Muscle layer of colon (tissue), 2 donors: Measurements from ENCODE around the gene MOV10.

Experiments used
- H3K27ac ChIP-seq: one replicate; pipeline ENCODE4 v1.7.0; 2013; ENCODE audit warnings: low read depth, mild to moderate bottlenecking, low read length, moderate library complexity
- H3K27me3 ChIP-seq, 2 donors: one replicate each; pipeline ENCODE4 v1.7.0; 2013; ENCODE audit warnings: low read length in 2 of 2, mild to moderate bottlenecking in 2 of 2; ENCODE audit not compliant: insufficient read depth in 2 of 2, control insufficient read depth in 1 of 2
- H3K36me3 ChIP-seq: one replicate; pipeline ENCODE4 v1.7.0; 2013; ENCODE audit warnings: mild to moderate bottlenecking, low read length; ENCODE audit not compliant: insufficient read depth
- H3K4me1 ChIP-seq: one replicate; pipeline ENCODE4 v1.7.0; 2013; ENCODE audit warnings: mild to moderate bottlenecking, low read length; ENCODE audit not compliant: insufficient read depth
- H3K4me3 ChIP-seq, 2 donors: one replicate each; pipeline ENCODE4 v1.7.0; 2013; ENCODE audit warnings: low read length in 2 of 2, low read depth in 1 of 2, mild to moderate bottlenecking in 1 of 2, moderate library complexity in 1 of 2
- H3K9ac ChIP-seq: one replicate; pipeline ENCODE4 v1.7.0; 2013; ENCODE audit warnings: low read length
- H3K9me3 ChIP-seq: one replicate; pipeline ENCODE4 v1.7.0; 2013; ENCODE audit warnings: mild to moderate bottlenecking, low read length
- donor health status: abdominal sarcoma.
- donor health status: Adenocarcinoma of cecum.

MOV10 gene

DNA sequence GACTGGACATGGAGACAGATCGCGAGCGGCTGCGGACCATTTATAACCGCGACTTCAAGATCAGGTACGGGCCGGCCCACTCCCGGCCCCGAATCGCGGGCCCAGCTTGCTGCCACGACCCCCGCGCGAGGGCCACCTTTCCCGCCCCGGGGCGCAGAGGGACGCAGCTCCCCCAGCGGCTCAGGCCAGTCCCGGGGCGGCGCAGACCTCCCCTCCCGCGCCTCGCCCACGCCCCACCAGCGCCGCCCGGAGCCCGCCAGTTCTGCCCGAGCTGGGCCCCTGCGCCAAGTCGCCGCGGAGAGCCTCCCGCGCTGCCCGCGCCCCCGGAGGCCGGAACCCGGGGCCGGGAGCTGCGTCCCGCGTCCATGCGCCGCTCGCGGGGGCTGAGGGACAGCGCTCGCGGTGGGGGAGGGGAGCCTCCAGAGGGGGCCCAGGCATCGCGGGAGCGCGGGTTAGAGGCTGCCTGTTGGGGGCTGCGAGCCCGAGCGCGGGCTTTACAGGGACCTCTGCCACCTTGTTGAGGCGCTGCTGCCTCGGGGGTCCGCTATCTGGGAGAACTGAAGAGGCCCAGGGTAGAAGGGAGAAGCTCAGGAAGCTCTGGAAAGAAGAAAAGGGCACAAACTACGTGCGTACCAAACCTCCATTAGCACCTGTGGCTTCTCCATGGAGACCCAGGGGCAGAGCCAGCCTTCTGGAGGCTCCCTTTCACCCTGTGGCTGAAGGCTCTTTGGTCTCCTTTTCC is 698 bp downstream of the MOV10 start:
- peaks cover 28% of the 10 kb centered on the region for H3K4me1 ChIP-seq
- peak overlapping the region; percentile 90 for H3K9ac ChIP-seq
- no peaks in the 10 kb centered on the region for H3K9me3 ChIP-seq
- H3K36me3 ChIP-seq = peaks cover 13% of the 10 kb centered on the region
- H3K27ac ChIP-seq = peak overlapping the region; percentile 87
- peak overlapping the region; percentile 86 to 89 for H3K4me3 ChIP-seq
- H3K27me3 ChIP-seq = no peaks in the 10 kb centered on the region

DNA sequence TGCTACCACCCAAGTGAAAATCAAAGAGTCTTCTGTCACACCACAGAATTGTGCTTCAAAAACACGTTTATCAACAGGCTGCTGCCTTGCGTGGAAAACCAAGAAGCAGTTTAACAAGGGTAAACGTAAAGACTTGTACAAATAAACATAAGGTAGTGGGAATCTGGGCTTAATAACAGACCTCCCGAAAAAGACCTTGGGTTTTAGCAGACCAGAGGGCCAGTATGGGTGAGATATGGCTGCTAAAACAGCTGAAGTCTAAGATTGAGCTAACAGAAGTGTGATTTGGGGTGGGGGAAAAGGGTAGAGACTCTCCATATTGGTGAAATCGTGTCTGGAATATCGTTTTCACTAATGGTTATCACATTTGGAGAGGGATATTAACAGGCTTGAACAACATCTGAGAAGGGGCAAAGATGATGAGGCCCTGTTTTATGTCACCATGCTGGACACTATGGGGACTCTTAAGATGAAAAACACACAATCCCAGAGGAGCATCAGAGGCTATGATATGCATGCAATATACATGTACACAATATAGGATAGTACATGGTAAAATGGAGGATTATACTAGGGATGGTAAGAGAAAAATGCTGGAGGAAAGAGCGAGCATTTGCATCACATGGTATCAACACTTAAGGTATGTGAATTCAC is 1.4 kb downstream of the MOV10 start:
- H3K4me1 ChIP-seq = peaks cover 28% of the 10 kb centered on the region

DNA sequence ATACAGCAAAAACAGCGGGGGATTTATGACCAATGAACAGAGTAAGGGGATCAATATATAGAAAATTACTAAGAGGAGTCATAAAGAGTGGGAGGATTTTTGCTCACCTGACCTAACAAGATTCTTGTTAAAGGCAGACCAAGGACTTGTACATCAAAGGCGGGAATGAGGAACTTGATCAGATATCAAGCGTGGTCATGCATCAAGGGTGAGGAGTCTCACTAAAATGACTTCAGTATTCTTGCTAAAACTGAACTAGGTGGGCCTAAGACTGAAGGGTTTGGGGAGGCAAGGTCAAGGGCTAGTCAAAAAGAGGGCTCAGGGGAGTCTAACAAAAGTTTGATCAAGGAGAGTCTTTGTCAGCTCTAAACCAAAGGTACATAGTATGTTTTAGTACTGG is 2.1 kb downstream of the MOV10 start:
- Histone ChIP-seq H3K9ac (no peak overlapping the region), H3K4me1 (peaks cover 28% of the 10 kb centered on the region)

More for the DNA sequence above, 1.4 kb downstream of the MOV10 start:
- Histone ChIP-seq H3K9me3 (no peaks in the 10 kb centered on the region), H3K9ac (peak overlapping the region; percentile 90), H3K4me3 (peak overlapping the region; percentile 86 to 89), H3K36me3 (peaks cover 9% of the 10 kb centered on the region), H3K27me3 (no peaks in the 10 kb centered on the region), H3K27ac (peak overlapping the region; percentile 87)

DNA sequence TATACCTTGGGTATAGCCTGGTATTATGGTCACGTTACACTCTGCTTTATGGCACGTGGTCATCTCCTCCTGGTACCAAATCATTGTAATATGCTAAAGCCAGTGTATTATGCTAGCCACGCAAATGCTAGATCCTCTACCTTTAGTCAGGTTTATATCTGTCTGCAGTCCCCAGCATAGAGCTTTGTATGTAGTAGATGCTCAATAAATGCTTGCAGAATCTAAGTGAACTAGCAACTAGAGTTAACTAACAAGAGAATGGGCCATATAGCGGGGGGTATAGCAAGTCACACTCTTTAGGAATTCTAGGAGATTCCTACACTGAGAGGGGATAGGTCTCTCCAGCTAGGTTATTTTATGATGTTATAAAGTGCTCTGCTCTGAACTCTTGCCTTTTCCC is 3.0 kb downstream of the MOV10 start:
- Histone ChIP-seq H3K9ac (no peak overlapping the region), H3K27ac (no peak overlapping the region), H3K4me3 (no peak overlapping the region), H3K27me3 (no peaks in the 10 kb centered on the region), H3K36me3 (no peaks in the 10 kb centered on the region), H3K9me3 (no peaks in the 10 kb centered on the region), H3K4me1 (peaks cover 28% of the 10 kb centered on the region)

More for the DNA sequence above, 2.1 kb downstream of the MOV10 start:
- Histone ChIP-seq H3K9me3 (no peaks in the 10 kb centered on the region), H3K27me3 (no peaks in the 10 kb centered on the region), H3K27ac (no peak overlapping the region), H3K36me3 (peaks cover 4% of the 10 kb centered on the region), H3K4me3 (no peak overlapping the region)

DNA sequence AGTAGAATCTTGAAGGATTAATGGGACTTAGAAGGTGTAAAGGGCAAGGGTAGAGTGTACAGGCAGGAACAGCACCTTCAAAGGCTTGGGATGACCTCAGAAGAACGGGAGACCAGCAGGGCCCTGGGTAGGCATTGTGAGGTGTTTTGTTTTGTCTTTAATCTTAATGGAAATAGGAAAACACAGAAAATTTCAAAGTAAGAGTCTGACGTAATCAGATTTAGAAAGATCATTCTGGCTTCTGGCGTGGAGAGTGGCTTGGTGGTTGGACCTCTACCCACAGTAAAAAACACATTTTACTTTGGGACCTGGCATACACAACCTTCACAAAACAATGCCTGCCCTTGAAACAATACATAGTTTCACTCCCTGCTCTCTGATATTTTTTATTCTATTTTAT is 4.1 kb downstream of the MOV10 start:
- Histone ChIP-seq H3K9me3 (no peaks in the 10 kb centered on the region), H3K4me1 (peaks cover 22% of the 10 kb centered on the region), H3K27me3 (no peaks in the 10 kb centered on the region), H3K27ac (no peak overlapping the region), H3K36me3 (no peaks in the 10 kb centered on the region), H3K4me3 (no peak overlapping the region), H3K9ac (no peak overlapping the region)

DNA sequence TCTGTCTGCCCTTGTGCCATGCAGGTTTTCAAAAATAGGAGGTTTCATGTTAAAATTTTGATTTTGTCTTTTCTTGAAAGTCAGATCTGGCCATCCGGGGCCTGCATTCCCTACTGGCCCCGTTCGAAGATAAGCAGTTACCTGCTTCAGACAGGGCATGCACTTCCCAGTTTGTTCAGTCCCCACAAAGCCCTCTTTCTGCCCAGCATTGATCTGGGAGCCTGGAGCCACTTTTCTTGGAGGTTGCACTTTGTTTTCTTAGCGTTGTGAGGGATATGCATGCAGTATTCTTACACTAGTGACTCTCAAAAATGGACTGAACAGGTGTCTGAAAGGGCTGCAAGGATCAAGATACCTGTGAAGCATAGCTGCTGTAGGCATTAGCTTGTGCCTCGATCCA is 11.5 kb downstream of the MOV10 start:
- H3K9ac ChIP-seq = no peak overlapping the region
- no peaks in the 10 kb centered on the region for H3K9me3 ChIP-seq
- H3K36me3 ChIP-seq = peaks cover 15% of the 10 kb centered on the region
- H3K4me1 ChIP-seq = no peaks in the 10 kb centered on the region
- H3K27ac ChIP-seq = no peak overlapping the region
- no peaks in the 10 kb centered on the region for H3K27me3 ChIP-seq
- no peak overlapping the region for H3K4me3 ChIP-seq

DNA sequence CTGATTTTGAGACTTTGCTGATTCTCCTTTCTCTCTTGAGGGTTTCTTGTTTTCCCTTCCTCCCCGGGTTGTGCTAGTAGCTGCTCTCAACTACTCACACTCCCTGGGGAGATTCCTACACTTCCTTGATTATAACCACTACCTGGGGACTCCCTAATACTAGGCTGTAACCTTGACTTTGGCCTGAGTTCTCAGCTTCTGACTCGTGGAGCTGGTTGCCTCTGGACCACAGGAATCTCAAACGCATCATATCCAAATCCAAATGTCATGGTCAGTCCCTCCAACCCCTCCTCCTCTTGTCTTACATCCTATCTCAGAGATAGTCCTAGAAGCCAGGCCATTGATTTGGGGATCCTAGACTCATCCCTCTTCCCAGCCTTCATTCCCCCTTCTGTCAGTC is 12.0 kb downstream of the MOV10 start:
- H3K36me3 ChIP-seq = peaks cover 16% of the 10 kb centered on the region
- H3K4me1 ChIP-seq = no peaks in the 10 kb centered on the region
- H3K9ac ChIP-seq = no peak overlapping the region
- H3K4me3 ChIP-seq = no peak overlapping the region
- H3K27ac ChIP-seq = no peak overlapping the region
- H3K9me3 ChIP-seq = no peaks in the 10 kb centered on the region
- no peaks in the 10 kb centered on the region for H3K27me3 ChIP-seq

DNA sequence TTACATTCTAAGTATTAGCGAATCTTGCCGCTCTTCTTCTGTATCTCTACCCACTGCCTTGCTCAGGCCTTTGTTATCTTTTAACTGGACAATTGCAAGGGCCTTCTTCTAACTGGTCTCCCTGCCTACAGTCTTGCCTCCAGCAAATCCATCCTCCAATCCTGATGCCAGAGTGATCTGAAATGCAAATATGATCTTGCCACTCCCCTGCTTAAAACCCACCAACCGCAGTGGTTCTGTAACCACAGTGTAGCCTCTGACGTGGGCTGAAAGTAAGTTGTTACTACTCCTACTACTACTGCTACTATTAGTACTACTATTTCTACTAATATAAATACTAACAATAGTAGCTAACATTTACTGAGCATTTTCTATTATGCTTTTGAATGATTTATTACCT is 12.4 kb downstream of the MOV10 start:
- no peaks in the 10 kb centered on the region for H3K9me3 ChIP-seq
- H3K27me3 ChIP-seq = no peaks in the 10 kb centered on the region
- no peak overlapping the region for H3K9ac ChIP-seq
- H3K4me3 ChIP-seq = no peak overlapping the region
- H3K36me3 ChIP-seq = peaks cover 20% of the 10 kb centered on the region
- H3K4me1 ChIP-seq = no peaks in the 10 kb centered on the region
- no peak overlapping the region for H3K27ac ChIP-seq

DNA sequence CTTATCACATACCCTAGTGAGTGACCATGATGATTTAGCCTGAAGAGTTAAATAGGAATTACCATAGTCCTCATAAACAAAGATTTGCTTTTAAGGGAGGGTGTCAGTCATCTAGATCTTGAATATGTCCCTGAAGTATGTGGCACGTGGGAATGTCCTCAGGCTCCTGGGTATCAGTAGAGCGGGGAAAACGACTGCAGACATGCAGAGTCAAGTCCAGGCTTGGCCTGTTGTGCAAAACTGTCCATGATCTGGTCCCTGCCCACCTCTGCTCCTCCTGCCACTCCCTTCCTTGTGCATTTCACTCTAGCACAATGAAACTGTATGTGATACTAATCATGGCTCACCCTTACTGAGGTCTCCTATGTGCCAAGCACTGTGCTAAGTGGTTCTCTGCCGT is 12.9 kb downstream of the MOV10 start:
- H3K27me3 ChIP-seq = no peaks in the 10 kb centered on the region
- H3K4me3 ChIP-seq = no peak overlapping the region
- H3K27ac ChIP-seq = no peak overlapping the region
- no peaks in the 10 kb centered on the region for H3K9me3 ChIP-seq
- no peak overlapping the region for H3K9ac ChIP-seq
- no peaks in the 10 kb centered on the region for H3K4me1 ChIP-seq
- H3K36me3 ChIP-seq = peaks cover 25% of the 10 kb centered on the region

DNA sequence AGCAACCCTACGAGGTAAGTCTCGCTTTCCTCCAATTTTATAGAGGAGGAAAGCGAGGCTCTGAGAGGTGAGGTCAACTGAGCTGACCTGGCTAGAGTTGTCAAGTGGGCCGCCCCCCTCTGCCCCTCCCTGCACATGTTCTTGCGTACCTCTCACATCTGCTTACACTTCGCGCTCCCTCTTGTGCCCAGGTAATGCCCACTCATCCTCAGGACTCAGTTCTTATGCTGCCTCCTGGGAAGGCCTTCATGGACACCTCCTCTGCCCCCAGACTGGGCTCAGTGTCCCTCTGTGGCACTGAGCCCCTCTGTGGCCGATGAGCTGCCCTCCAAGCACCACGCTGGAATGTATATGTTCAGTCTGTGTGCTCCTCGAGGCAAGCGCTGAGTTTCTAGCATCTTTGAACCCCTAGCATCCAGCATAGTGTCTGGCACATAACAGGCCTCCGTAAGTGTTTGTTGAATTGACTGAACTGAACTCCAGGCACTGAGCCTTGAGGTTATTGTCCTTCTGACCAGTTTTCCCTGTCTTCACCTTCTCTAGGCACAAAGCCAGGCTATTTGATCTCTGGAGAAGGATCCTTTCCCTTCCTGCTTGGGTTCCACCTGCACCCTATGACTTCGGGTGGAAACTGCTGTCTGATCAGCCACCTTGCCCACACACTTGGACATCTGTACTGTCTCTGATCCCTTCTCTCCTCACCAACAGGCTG is 13.5 kb downstream of the MOV10 start:
- no peak overlapping the region for H3K9ac ChIP-seq
- H3K27ac ChIP-seq = no peak overlapping the region
- no peaks in the 10 kb centered on the region for H3K4me1 ChIP-seq
- H3K9me3 ChIP-seq = no peaks in the 10 kb centered on the region
- H3K36me3 ChIP-seq = peaks cover 31% of the 10 kb centered on the region
- H3K4me3 ChIP-seq = no peak overlapping the region
- no peaks in the 10 kb centered on the region for H3K27me3 ChIP-seq

DNA sequence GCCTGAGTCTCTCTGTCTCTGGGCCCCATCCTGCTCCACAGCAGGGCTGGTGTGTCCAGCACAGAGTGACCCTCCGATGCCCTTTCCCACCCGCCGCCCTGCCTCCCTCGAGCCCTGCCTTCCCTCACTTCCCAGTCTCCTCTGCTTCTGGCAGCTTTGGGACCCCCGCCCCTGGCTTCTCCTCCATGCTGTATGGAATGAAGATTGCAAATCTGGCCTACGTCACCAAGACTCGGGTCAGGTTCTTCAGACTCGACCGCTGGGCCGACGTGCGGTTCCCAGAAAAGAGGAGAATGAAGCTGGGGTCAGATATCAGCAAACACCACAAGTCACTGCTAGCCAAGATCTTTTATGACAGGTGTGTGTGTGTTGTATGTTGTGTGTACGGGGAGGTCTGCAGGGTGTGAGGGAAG is 14.3 kb downstream of the MOV10 start:
- Histone ChIP-seq H3K27ac (no peak overlapping the region), H3K36me3 (peaks cover 36% of the 10 kb centered on the region)

More for the DNA sequence above, 14.3 kb downstream of the MOV10 start:
- Histone ChIP-seq H3K4me1 (no peaks in the 10 kb centered on the region), H3K27me3 (no peaks in the 10 kb centered on the region), H3K9ac (no peak overlapping the region), H3K4me3 (no peak overlapping the region), H3K9me3 (no peaks in the 10 kb centered on the region)
